Neural cell (in vitro differentiated cells): ENCODE data around the gene TNFRSF14. TPM values are rescaled to one million over a fixed set of nuclear protein-coding genes. Genes with fewer than 3 reads are reported as not detected.

Experiments used
- H2AFZ ChIP-seq: fragments of 200-600, 300-800 bp; sonication (generic), shearing (Covaris generic); 2 replicates; pipeline ENCODE4 v1.6.0; 2014; ENCODE audit warnings: low read depth, mild to moderate bottlenecking, antibody characterized with exemption, low read length, moderate library complexity
- H3F3A ChIP-seq: fragments of 200-600 bp; shearing (Covaris generic); 2 replicates; pipeline ENCODE4 v1.6.1; 2016; ENCODE audit warnings: mild to moderate bottlenecking, moderate library complexity, mixed read lengths, antibody characterized with exemption, low read length; ENCODE audit not compliant: insufficient read depth, poor library complexity, severe bottlenecking
- H3K27ac ChIP-seq: fragments of 200-600, 300-800 bp; sonication (generic), shearing (Covaris generic); 2 replicates; pipeline ENCODE4 v1.5.1; 2014; ENCODE audit warnings: mild to moderate bottlenecking, low read length, moderate library complexity
- H3K27me3 ChIP-seq: fragments of 300-800, 200-600 bp; sonication (generic), shearing (Covaris generic); 2 replicates; pipeline ENCODE4 v1.6.0; 2014; ENCODE audit warnings: mild to moderate bottlenecking, low read depth, low read length, moderate library complexity; ENCODE audit not compliant: insufficient read depth
- H3K36me3 ChIP-seq: fragments of 300-800, 200-600 bp; sonication (generic), shearing (Covaris generic); 2 replicates; pipeline ENCODE4 v1.5.1; 2014; ENCODE audit warnings: mild to moderate bottlenecking, antibody characterized with exemption, low read length, moderate library complexity; ENCODE audit not compliant: insufficient read depth
- H3K4me2 ChIP-seq: fragments of 300-800, 200-600 bp; sonication (generic), shearing (Covaris generic); 2 replicates; pipeline ENCODE4 v1.6.0; 2014; ENCODE audit warnings: mild to moderate bottlenecking, low read length
- H3K4me3 ChIP-seq: fragments of 300-800, 200-600 bp; sonication (generic), shearing (Covaris generic); 2 replicates; pipeline ENCODE4 v1.5.1; 2014; ENCODE audit warnings: mild to moderate bottlenecking, low read length, moderate library complexity
- H3K79me2 ChIP-seq: fragments of 200-600 bp; shearing (Covaris generic); replicated peaks from 2 replicates; pipeline ENCODE4 v1.6.0; 2014; ENCODE audit warnings: mild to moderate bottlenecking, low read length, moderate library complexity; ENCODE audit not compliant: insufficient read depth
- H3K9ac ChIP-seq: fragments of 300-800, 200-600 bp; sonication (generic), shearing (Covaris generic); 2 replicates; pipeline ENCODE4 v1.6.1; 2016; ENCODE audit warnings: mild to moderate bottlenecking, low read length, mixed read lengths
- H3K9me2 ChIP-seq: fragments of 200-600 bp; shearing (Covaris generic); 2 replicates; pipeline ENCODE4 v1.6.1; 2016; ENCODE audit warnings: mild to moderate bottlenecking, low read length, mixed read lengths; ENCODE audit not compliant: insufficient read depth
- H3K9me3 ChIP-seq: fragments of 200-600, 300-800 bp; sonication (generic), shearing (Covaris generic); 2 replicates; pipeline ENCODE4 v1.6.1; 2016; ENCODE audit warnings: mild to moderate bottlenecking, mixed run types, low read length, moderate library complexity, mixed read lengths
- H4K20me1 ChIP-seq: fragments of 200-600 bp; shearing (Covaris generic); 2 replicates; pipeline ENCODE4 v1.6.1; 2016; ENCODE audit warnings: mild to moderate bottlenecking, mixed run types; ENCODE audit not compliant: insufficient read depth
- EP300 ChIP-seq: fragments of 450-650 bp; conservative IDR thresholded peaks from 2 replicates; pipeline ENCODE4 v1.6.1; 2014; ENCODE audit warnings: antibody characterized with exemption, mild to moderate bottlenecking, moderate library complexity; ENCODE audit not compliant: poor library complexity, severe bottlenecking
- EZH2 ChIP-seq: fragments of 200-600, 300-800 bp; shearing (Covaris generic), sonication (generic); IDR thresholded peaks from 2 replicates; pipeline ENCODE4 v1.6.1; 2014; ENCODE audit warnings: antibody characterized with exemption, low read length, borderline replicate concordance, mild to moderate bottlenecking; ENCODE audit not compliant: insufficient read depth, poor library complexity, severe bottlenecking
- MXI1 ChIP-seq: fragments of 450-650 bp; conservative IDR thresholded peaks from 2 replicates; pipeline ENCODE4 v1.6.1; 2014; ENCODE audit warnings: antibody characterized with exemption, mild to moderate bottlenecking; ENCODE audit not compliant: poor library complexity, severe bottlenecking
- POLR2AphosphoS5 ChIP-seq: IDR thresholded peaks from 2 replicates; pipeline ENCODE4 v1.6.1; 2012
- RAD21 ChIP-seq: fragments of 450-650 bp; conservative IDR thresholded peaks from 2 replicates; pipeline ENCODE4 v1.6.1; 2014; ENCODE audit warnings: antibody characterized with exemption, mild to moderate bottlenecking, moderate library complexity
- SMC3 ChIP-seq: fragments of 450-650 bp; conservative IDR thresholded peaks from 2 replicates; pipeline ENCODE4 v1.6.1; 2014; ENCODE audit warnings: antibody characterized with exemption, mild to moderate bottlenecking, moderate library complexity; ENCODE audit not compliant: poor library complexity
- TAF1 ChIP-seq: IDR thresholded peaks from 2 replicates; pipeline ENCODE4 v1.6.1; 2012; ENCODE audit warnings: low read depth
- polyA plus RNA-seq: library from polyadenylated mRNA; depleted of rRNA; stranded (reverse); fragments of >200 nt; gene quantifications from 2 replicates; pipeline ENCODE4 v1.2.3, GENCODE V29; 2014
- TF ChIP-seq, protein P1 (sequence below): fragments of 450-650 bp; IDR thresholded peaks from 2 replicates; pipeline ENCODE4 v1.5.1; 2014; ENCODE audit warnings: antibody characterized with exemption, mild to moderate bottlenecking, moderate library complexity; ENCODE audit not compliant: poor library complexity, severe bottlenecking
- TF ChIP-seq, protein P2 (sequence below): IDR thresholded peaks from 2 replicates; pipeline ENCODE4 v1.6.1; 2012; ENCODE audit warnings: borderline replicate concordance

Gene TNFRSF14
- polyA plus RNA-seq, 1 donor from 2014 or later, result 1.1 TPM

- H3K9ac ChIP-seq, result no peak overlapping the region
- H3K9me2 ChIP-seq, result no peaks in the 10 kb centered on the region
- no peak overlapping the region for H2AFZ ChIP-seq
- no peaks in the 10 kb centered on the region for H3K79me2 ChIP-seq
- H3K27me3 ChIP-seq, result no peaks in the 10 kb centered on the region
- H3K4me2 ChIP-seq, result no peak overlapping the region
- H3K4me3 ChIP-seq, result no peak overlapping the region
- no peaks in the 10 kb centered on the region for H3F3A ChIP-seq
- no peaks in the 10 kb centered on the region for H4K20me1 ChIP-seq
- no peaks in the 10 kb centered on the region for H3K9me3 ChIP-seq
- H3K36me3 ChIP-seq, result no peaks in the 10 kb centered on the region
- no peak overlapping the region for H3K27ac ChIP-seq
- no peak for TF ChIP-seq MXI1
- peak; percentile 54 for TF ChIP-seq SMC3
- TF ChIP-seq TAF1, result no peak
- TF ChIP-seq, protein P1, sequence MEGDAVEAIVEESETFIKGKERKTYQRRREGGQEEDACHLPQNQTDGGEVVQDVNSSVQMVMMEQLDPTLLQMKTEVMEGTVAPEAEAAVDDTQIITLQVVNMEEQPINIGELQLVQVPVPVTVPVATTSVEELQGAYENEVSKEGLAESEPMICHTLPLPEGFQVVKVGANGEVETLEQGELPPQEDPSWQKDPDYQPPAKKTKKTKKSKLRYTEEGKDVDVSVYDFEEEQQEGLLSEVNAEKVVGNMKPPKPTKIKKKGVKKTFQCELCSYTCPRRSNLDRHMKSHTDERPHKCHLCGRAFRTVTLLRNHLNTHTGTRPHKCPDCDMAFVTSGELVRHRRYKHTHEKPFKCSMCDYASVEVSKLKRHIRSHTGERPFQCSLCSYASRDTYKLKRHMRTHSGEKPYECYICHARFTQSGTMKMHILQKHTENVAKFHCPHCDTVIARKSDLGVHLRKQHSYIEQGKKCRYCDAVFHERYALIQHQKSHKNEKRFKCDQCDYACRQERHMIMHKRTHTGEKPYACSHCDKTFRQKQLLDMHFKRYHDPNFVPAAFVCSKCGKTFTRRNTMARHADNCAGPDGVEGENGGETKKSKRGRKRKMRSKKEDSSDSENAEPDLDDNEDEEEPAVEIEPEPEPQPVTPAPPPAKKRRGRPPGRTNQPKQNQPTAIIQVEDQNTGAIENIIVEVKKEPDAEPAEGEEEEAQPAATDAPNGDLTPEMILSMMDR, result peak; percentile 52
- TF ChIP-seq RAD21, result peak; percentile 52
- no peak for TF ChIP-seq EP300
- TF ChIP-seq EZH2, result no peak
- TF ChIP-seq POLR2AphosphoS5, result no peak
These were observed 1.4 kb upstream of the TNFRSF14 start for GRCh38 chr1:2554621-2555387.

GRCh38 chr1:2555634-2556276, 416 bp upstream of the TNFRSF14 start:
- Histone ChIP-seq H3K9me2 (no peaks in the 10 kb centered on the region), H3K9me3 (no peaks in the 10 kb centered on the region), H3K4me3 (no peak overlapping the region), H4K20me1 (no peaks in the 10 kb centered on the region), H3K79me2 (no peaks in the 10 kb centered on the region), H3F3A (no peaks in the 10 kb centered on the region), H2AFZ (no peak overlapping the region), H3K27me3 (no peaks in the 10 kb centered on the region), H3K4me2 (no peak overlapping the region), H3K9ac (no peak overlapping the region), H3K36me3 (no peaks in the 10 kb centered on the region), H3K27ac (no peak overlapping the region)
- TF ChIP-seq EP300 (no peak), TAF1 (no peak), MXI1 (no peak), RAD21 (no peak), SMC3 (no peak), EZH2 (no peak), POLR2AphosphoS5 (no peak)
- TF ChIP-seq, protein P1, result no peak
- TF ChIP-seq, protein P2, sequence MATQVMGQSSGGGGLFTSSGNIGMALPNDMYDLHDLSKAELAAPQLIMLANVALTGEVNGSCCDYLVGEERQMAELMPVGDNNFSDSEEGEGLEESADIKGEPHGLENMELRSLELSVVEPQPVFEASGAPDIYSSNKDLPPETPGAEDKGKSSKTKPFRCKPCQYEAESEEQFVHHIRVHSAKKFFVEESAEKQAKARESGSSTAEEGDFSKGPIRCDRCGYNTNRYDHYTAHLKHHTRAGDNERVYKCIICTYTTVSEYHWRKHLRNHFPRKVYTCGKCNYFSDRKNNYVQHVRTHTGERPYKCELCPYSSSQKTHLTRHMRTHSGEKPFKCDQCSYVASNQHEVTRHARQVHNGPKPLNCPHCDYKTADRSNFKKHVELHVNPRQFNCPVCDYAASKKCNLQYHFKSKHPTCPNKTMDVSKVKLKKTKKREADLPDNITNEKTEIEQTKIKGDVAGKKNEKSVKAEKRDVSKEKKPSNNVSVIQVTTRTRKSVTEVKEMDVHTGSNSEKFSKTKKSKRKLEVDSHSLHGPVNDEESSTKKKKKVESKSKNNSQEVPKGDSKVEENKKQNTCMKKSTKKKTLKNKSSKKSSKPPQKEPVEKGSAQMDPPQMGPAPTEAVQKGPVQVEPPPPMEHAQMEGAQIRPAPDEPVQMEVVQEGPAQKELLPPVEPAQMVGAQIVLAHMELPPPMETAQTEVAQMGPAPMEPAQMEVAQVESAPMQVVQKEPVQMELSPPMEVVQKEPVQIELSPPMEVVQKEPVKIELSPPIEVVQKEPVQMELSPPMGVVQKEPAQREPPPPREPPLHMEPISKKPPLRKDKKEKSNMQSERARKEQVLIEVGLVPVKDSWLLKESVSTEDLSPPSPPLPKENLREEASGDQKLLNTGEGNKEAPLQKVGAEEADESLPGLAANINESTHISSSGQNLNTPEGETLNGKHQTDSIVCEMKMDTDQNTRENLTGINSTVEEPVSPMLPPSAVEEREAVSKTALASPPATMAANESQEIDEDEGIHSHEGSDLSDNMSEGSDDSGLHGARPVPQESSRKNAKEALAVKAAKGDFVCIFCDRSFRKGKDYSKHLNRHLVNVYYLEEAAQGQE, result no peak
